ENCODE results near the gene KRTAP4-2.
"Not testable (repeated sequence)": the region's sequence is repeated elsewhere in the genome, so short reads cannot be mapped to it uniquely, and the experiment has no call there.

The KRTAP4-2 gene

GRCh38 chr17:41177727-41178271 is at the start of gene KRTAP4-2:
TSS of gene KRTAP4-2 (minus strand) at chr17:41178221. CDS start at chr17:41178164, 57 bp downstream.
- Histone ChIP-seq H3K9me3 (ENCODE audit: control insufficient read depth, insufficient read depth, low read depth, low read length) (no peaks in the 10 kb centered on the region), H3K4me3 (ENCODE audit: low read depth, low read length) (no peak within 1 kb of the TSS), H3K27me3 (ENCODE audit: control insufficient read depth, insufficient read depth, low read length) (no peaks in the 10 kb centered on the region), H3K4me1 (ENCODE audit: control insufficient read depth, insufficient read depth, low read length) (no peaks in the 10 kb centered on the region), H3K36me3 (ENCODE audit: control insufficient read depth, insufficient read depth, low read length) (no peaks in the 10 kb centered on the region), H3K9ac (ENCODE audit: low read length) (no peak within 1 kb of the TSS), H3K27ac (ENCODE audit: low read depth, low read length) (no peak within 1 kb of the TSS)

- H3K27ac ChIP-seq (ENCODE audit: low read depth, low read length); H3K36me3 ChIP-seq (ENCODE audit: control insufficient read depth, insufficient read depth, low read length); H3K27me3 ChIP-seq (ENCODE audit: control insufficient read depth, insufficient read depth, low read length); H3K9me3 ChIP-seq (ENCODE audit: control insufficient read depth, insufficient read depth, low read depth, low read length); H3K4me1 ChIP-seq (ENCODE audit: control insufficient read depth, insufficient read depth, low read length); H3K4me3 ChIP-seq (ENCODE audit: low read depth, low read length); H3K9ac ChIP-seq (ENCODE audit: low read length): not testable (repeated sequence)
These were observed 48.6 kb upstream of the KRTAP4-2 start, which contains the start of gene KRTAP9-2 for GRCh38 chr17:41226598-41227095. TSS of gene KRTAP9-2 (plus strand) at chr17:41226648. CDS start at chr17:41226655, 7 bp downstream.

GRCh38 chr17:41226051-41226450 is 48.0 kb upstream of the KRTAP4-2 start:
- no peaks in the 10 kb centered on the region for H3K9me3 ChIP-seq (ENCODE audit: control insufficient read depth, insufficient read depth, low read depth, low read length)
- no peaks in the 10 kb centered on the region for H3K36me3 ChIP-seq (ENCODE audit: control insufficient read depth, insufficient read depth, low read length)

GRCh38 chr17:41223821-41224220 is 45.8 kb upstream of the KRTAP4-2 start:
- Histone ChIP-seq H3K9ac (ENCODE audit: low read length) (no peak overlapping the region), H3K9me3 (ENCODE audit: control insufficient read depth, insufficient read depth, low read depth, low read length) (no peaks in the 10 kb centered on the region), H3K27me3 (ENCODE audit: control insufficient read depth, insufficient read depth, low read length) (peaks cover 4% of the 10 kb centered on the region; the same call in 1 of the 2 replicates), H3K4me1 (ENCODE audit: control insufficient read depth, insufficient read depth, low read length) (no peaks in the 10 kb centered on the region), H3K36me3 (ENCODE audit: control insufficient read depth, insufficient read depth, low read length) (no peaks in the 10 kb centered on the region), H3K27ac (ENCODE audit: low read depth, low read length) (no peak overlapping the region), H3K4me3 (ENCODE audit: low read depth, low read length) (no peak overlapping the region)

More at GRCh38 chr17:41226051-41226450, 48.0 kb upstream of the KRTAP4-2 start:
- no peak overlapping the region for H3K9ac ChIP-seq (ENCODE audit: low read length)
- H3K4me3 ChIP-seq (ENCODE audit: low read depth, low read length): no peak overlapping the region
- no peak overlapping the region for H3K27ac ChIP-seq (ENCODE audit: low read depth, low read length)
- H3K27me3 ChIP-seq (ENCODE audit: control insufficient read depth, insufficient read depth, low read length): peaks cover 4% of the 10 kb centered on the region; the same call in 1 of the 2 replicates
- H3K4me1 ChIP-seq (ENCODE audit: control insufficient read depth, insufficient read depth, low read length): no peaks in the 10 kb centered on the region

GRCh38 chr17:41215681-41216080 is 37.7 kb upstream of the KRTAP4-2 start:
- no peaks in the 10 kb centered on the region for H3K9me3 ChIP-seq (ENCODE audit: control insufficient read depth, insufficient read depth, low read depth, low read length)
- no peaks in the 10 kb centered on the region for H3K4me1 ChIP-seq (ENCODE audit: control insufficient read depth, insufficient read depth, low read length)
- no peak overlapping the region for H3K27ac ChIP-seq (ENCODE audit: low read depth, low read length)
- H3K36me3 ChIP-seq (ENCODE audit: control insufficient read depth, insufficient read depth, low read length): no peaks in the 10 kb centered on the region
- no peak overlapping the region for H3K9ac ChIP-seq (ENCODE audit: low read length)
- no peaks in the 10 kb centered on the region for H3K27me3 ChIP-seq (ENCODE audit: control insufficient read depth, insufficient read depth, low read length)
- no peak overlapping the region for H3K4me3 ChIP-seq (ENCODE audit: low read depth, low read length)

- H3K9me3 ChIP-seq (ENCODE audit: control insufficient read depth, insufficient read depth, low read depth, low read length): no peaks in the 10 kb centered on the region; the same call in 1 of the 2 replicates
- no peaks in the 10 kb centered on the region for H3K36me3 ChIP-seq (ENCODE audit: control insufficient read depth, insufficient read depth, low read length)
- H3K4me1 ChIP-seq (ENCODE audit: control insufficient read depth, insufficient read depth, low read length): no peaks in the 10 kb centered on the region
- H3K27me3 ChIP-seq (ENCODE audit: control insufficient read depth, insufficient read depth, low read length): no peaks in the 10 kb centered on the region
- H3K27ac ChIP-seq (ENCODE audit: low read depth, low read length): no peak overlapping the region
- no peak overlapping the region for H3K4me3 ChIP-seq (ENCODE audit: low read depth, low read length)
- no peak overlapping the region for H3K9ac ChIP-seq (ENCODE audit: low read length)
These were observed 34.6 kb upstream of the KRTAP4-2 start for GRCh38 chr17:41212524-41213169.

- Histone ChIP-seq H3K4me1 (ENCODE audit: control insufficient read depth, insufficient read depth, low read length) (no peaks in the 10 kb centered on the region), H3K36me3 (ENCODE audit: control insufficient read depth, insufficient read depth, low read length) (no peaks in the 10 kb centered on the region), H3K9ac (ENCODE audit: low read length) (no peak overlapping the region), H3K9me3 (ENCODE audit: control insufficient read depth, insufficient read depth, low read depth, low read length) (peaks cover 4% of the 10 kb centered on the region), H3K4me3 (ENCODE audit: low read depth, low read length) (no peak overlapping the region), H3K27me3 (ENCODE audit: control insufficient read depth, insufficient read depth, low read length) (no peaks in the 10 kb centered on the region), H3K27ac (ENCODE audit: low read depth, low read length) (no peak overlapping the region)
These were observed 33.9 kb upstream of the KRTAP4-2 start for GRCh38 chr17:41211845-41212466.

GRCh38 chr17:41199421-41200078 is 21.5 kb upstream of the KRTAP4-2 start:
- no peaks in the 10 kb centered on the region for H3K9me3 ChIP-seq (ENCODE audit: control insufficient read depth, insufficient read depth, low read depth, low read length)
- H3K4me3 ChIP-seq (ENCODE audit: low read depth, low read length): no peak overlapping the region
- H3K27ac ChIP-seq (ENCODE audit: low read depth, low read length): no peak overlapping the region
- no peaks in the 10 kb centered on the region for H3K4me1 ChIP-seq (ENCODE audit: control insufficient read depth, insufficient read depth, low read length)
- H3K9ac ChIP-seq (ENCODE audit: low read length): no peak overlapping the region
- no peaks in the 10 kb centered on the region for H3K36me3 ChIP-seq (ENCODE audit: control insufficient read depth, insufficient read depth, low read length)
- no peaks in the 10 kb centered on the region for H3K27me3 ChIP-seq (ENCODE audit: control insufficient read depth, insufficient read depth, low read length)

GRCh38 chr17:41196068-41196467 is 18.0 kb upstream of the KRTAP4-2 start:
- Histone ChIP-seq H3K36me3 (ENCODE audit: control insufficient read depth, insufficient read depth, low read length) (no peaks in the 10 kb centered on the region), H3K27me3 (ENCODE audit: control insufficient read depth, insufficient read depth, low read length) (no peaks in the 10 kb centered on the region), H3K9ac (ENCODE audit: low read length) (no peak overlapping the region), H3K9me3 (ENCODE audit: control insufficient read depth, insufficient read depth, low read depth, low read length) (no peaks in the 10 kb centered on the region), H3K4me3 (ENCODE audit: low read depth, low read length) (no peak overlapping the region), H3K4me1 (ENCODE audit: control insufficient read depth, insufficient read depth, low read length) (no peaks in the 10 kb centered on the region), H3K27ac (ENCODE audit: low read depth, low read length) (no peak overlapping the region)

- H3K27ac ChIP-seq (ENCODE audit: low read depth, low read length): no peak overlapping the region
- H3K27me3 ChIP-seq (ENCODE audit: control insufficient read depth, insufficient read depth, low read length): no peaks in the 10 kb centered on the region
- H3K36me3 ChIP-seq (ENCODE audit: control insufficient read depth, insufficient read depth, low read length): no peaks in the 10 kb centered on the region
- H3K4me1 ChIP-seq (ENCODE audit: control insufficient read depth, insufficient read depth, low read length): no peaks in the 10 kb centered on the region
- H3K4me3 ChIP-seq (ENCODE audit: low read depth, low read length): no peak overlapping the region
- H3K9me3 ChIP-seq (ENCODE audit: control insufficient read depth, insufficient read depth, low read depth, low read length): no peaks in the 10 kb centered on the region
- no peak overlapping the region for H3K9ac ChIP-seq (ENCODE audit: low read length)
These were observed 12.3 kb upstream of the KRTAP4-2 start for GRCh38 chr17:41190328-41190727.

Data from HUES6 (cell line).